Skeletal muscle tissue (tissue), 4 donors: ENCODE results near the gene MRPS10. TPM values are rescaled to one million over a fixed set of nuclear protein-coding genes. Genes with fewer than 3 reads are reported as not detected.

Experiments
- H3K27ac ChIP-seq: one replicate; pipeline ENCODE4 v1.7.0; 2013; ENCODE audit warnings: mild to moderate bottlenecking, low read depth, low read length, inconsistent platforms
- H3K27me3 ChIP-seq, 3 donors: one replicate each; pipeline ENCODE4 v1.7.0; 2013; ENCODE audit warnings: low read length in 3 of 3; ENCODE audit not compliant: control insufficient read depth in 3 of 3, insufficient read depth in 3 of 3
- H3K36me3 ChIP-seq, 3 donors: one replicate each; pipeline ENCODE4 v1.7.0; 2013; ENCODE audit warnings: low read length in 3 of 3; ENCODE audit not compliant: control insufficient read depth in 3 of 3, insufficient read depth in 3 of 3
- H3K4me1 ChIP-seq, 3 donors: one replicate each; pipeline ENCODE4 v1.7.0; 2013; ENCODE audit warnings: low read length in 3 of 3, mild to moderate bottlenecking in 3 of 3; ENCODE audit not compliant: control insufficient read depth in 3 of 3, insufficient read depth in 3 of 3
- H3K4me3 ChIP-seq, 3 donors: one replicate each; pipeline ENCODE4 v1.7.0; 2013; ENCODE audit warnings: low read length in 3 of 3
- H3K9ac ChIP-seq, 3 donors: one replicate each; pipeline ENCODE4 v1.7.0; 2013; ENCODE audit warnings: low read length in 3 of 3, mild to moderate bottlenecking in 3 of 3, moderate library complexity in 2 of 3, low read depth in 1 of 3
- H3K9me3 ChIP-seq, 3 donors: one replicate each; pipeline ENCODE4 v1.7.0; 2013; ENCODE audit warnings: low read length in 3 of 3; ENCODE audit not compliant: control insufficient read depth in 3 of 3
- total RNA-seq: library from RNA; depleted of rRNA; stranded (reverse); fragments of >200 nt; gene quantifications from one replicate; pipeline ENCODE4 v1.2.3, GENCODE V29; 2014
- donor health status: Osteomylitis.

The MRPS10 gene
- total RNA-seq, 1 donor from 2014 or later: 45.9 TPM

DNA sequence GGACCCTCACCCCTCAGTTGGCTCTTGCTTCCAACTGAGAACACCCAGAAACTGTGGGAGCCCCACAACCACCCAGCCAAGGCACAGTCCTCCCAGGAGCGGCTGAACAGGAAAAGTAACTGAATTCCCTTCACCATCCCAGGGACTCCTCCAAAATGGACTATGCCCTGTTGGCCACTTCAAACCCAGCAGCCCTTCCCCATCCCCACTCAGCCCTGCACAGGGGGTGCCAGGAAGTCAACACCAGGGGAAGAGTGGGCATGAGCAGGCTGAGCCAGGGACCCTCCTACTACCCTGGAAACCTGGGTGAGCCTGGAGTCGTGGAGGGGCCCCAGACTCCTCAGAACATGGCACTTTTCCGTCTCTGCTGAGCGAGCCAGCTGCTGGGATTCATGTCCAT is 33.2 kb downstream of the MRPS10 start:
- Histone ChIP-seq H3K27me3 (peaks cover 0 to 3% (median 0%) of the 10 kb centered on the region in 3 donors), H3K4me3 (no peak overlapping the region), H3K4me1 (no peaks in the 10 kb centered on the region), H3K9me3 (no peaks in the 10 kb centered on the region), H3K9ac (no peak overlapping the region), H3K27ac (no peak overlapping the region), H3K36me3 (peaks cover 0 to 15% (median 6%) of the 10 kb centered on the region in 3 donors)

DNA sequence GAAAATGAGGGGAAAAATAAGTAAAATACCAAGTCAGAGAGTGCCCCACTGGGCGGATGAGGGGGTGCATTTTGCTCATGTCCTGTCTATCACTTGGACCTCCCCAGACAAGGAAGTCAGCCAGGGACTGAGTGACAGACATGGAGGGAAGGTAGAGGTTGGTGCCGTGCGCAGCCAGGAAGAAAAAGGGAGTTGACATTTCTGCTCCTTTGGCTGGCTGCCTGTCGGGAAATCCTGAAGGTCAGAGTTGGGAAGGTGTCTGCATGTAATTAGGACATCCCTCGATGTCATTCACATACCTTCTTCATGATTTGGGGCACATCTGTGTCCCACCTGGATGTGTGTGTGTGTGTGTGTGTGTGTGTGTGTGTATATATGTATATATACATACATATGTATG is 35.6 kb downstream of the MRPS10 start:
- H3K27ac ChIP-seq: no peak overlapping the region
- no peak overlapping the region for H3K9ac ChIP-seq

DNA sequence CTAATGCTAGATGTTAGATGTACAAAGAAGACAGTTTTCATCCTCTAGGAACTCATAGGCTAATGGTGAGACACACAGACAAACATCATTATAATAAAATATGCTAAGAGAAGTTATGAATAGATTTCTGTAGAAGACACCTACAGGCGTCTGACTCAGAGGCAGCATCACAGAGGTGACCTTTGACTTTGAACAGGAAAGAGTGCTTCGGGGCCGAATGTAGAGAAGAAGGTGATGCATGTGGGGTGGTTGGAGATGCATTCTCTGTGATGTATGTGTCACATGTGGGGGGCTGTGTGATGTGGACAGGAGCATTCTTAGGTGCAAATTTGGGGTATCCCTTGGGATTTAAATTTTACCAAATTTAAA is 37.7 kb downstream of the MRPS10 start:
- H3K27ac ChIP-seq: no peak overlapping the region
- no peak overlapping the region for H3K4me3 ChIP-seq
- H3K27me3 ChIP-seq: peaks cover 8 to 22% (median 8%) of the 10 kb centered on the region in 3 donors
- no peaks in the 10 kb centered on the region for H3K4me1 ChIP-seq
- H3K9me3 ChIP-seq: no peaks in the 10 kb centered on the region
- H3K36me3 ChIP-seq: peaks cover 0 to 3% (median 2%) of the 10 kb centered on the region in 3 donors
- H3K9ac ChIP-seq: no peak overlapping the region

More for the DNA sequence above, 35.6 kb downstream of the MRPS10 start:
- H3K4me3 ChIP-seq: no peak overlapping the region
- peaks cover 0 to 10% (median 4%) of the 10 kb centered on the region in 3 donors for H3K36me3 ChIP-seq
- no peaks in the 10 kb centered on the region for H3K4me1 ChIP-seq
- peaks cover 8 to 22% (median 8%) of the 10 kb centered on the region in 3 donors for H3K27me3 ChIP-seq
- no peaks in the 10 kb centered on the region for H3K9me3 ChIP-seq

DNA sequence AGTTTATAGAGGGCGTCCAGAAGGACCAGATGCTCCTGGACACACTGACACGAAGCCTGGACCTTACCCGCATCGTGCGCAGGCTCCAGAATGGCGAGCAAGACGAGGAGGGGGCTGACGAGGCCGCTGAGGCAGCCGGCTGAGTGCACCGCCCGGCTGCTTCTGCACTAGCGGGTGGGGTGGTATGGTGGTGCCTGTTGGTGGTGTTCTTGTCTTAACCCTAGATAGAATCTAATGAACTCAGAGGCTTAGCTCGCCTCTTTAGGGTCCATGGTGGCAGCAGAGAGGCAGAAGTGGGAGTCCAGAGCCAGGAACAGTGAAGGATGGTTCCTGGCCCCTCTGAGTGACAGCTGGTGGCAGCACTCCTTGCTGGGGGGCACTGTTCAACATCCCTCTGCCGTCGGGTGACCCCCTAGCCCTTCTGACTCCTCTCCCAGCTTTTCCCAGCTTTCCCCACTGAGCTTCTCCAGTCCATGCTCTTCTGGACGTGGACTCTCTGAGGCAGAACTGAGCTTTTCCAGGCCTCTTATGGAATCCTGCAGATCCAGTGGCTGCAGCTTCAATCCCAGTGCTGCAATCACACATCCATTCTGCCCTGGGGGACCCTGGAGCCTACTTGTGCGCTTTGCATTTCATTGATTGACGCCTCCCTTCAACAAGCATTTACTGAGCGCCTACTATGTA is 38.3 kb downstream of the MRPS10 start:
- H3K27ac ChIP-seq: no peak overlapping the region
- H3K9me3 ChIP-seq: no peaks in the 10 kb centered on the region
- H3K27me3 ChIP-seq: peaks cover 8 to 22% (median 8%) of the 10 kb centered on the region in 3 donors
- H3K4me1 ChIP-seq: no peaks in the 10 kb centered on the region
- H3K9ac ChIP-seq: no peak overlapping the region
- H3K4me3 ChIP-seq: no peak overlapping the region
- no peaks in the 10 kb centered on the region for H3K36me3 ChIP-seq

DNA sequence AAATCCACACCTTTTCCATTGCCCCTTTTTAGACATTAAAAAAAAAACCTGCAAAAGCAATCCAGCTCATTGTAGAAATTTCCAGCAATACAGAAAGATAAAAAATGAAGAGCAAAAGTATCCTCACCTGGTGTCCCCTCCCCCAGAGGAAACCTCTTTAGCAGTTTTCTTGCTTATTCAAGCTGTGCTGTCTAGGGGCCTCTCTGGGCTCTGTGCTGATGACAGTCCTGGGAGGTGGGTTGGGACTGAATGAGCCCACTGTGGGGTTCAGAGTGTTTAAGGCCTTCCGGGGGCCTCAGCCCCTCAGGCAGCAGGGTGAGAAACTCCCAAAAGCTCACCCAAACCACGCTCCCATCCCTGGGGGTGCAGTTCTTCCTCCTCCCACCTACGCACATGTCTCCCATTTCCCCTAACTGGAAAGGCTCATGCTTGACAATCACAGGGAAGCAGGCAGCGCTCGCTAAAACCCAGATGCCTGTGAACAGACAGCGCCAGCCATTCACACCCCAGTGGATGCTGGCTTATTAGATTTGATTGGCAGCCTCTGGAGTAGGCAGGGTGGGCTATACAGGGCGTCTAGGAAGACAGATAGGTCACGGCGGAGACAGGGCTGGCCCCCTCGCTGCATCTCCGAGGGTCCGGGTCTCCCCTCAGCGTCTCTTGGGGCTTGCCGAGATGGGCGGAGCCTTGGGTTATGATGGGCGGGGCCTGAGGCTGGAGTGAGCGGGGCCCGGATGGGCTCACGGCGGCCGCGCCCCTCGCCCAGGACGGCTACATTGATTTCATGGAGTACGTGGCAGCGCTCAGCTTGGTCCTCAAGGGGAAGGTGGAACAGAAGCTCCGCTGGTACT is 39.9 kb downstream of the MRPS10 start:
- peaks cover 8 to 22% (median 8%) of the 10 kb centered on the region in 3 donors for H3K27me3 ChIP-seq
- no peak overlapping the region for H3K9ac ChIP-seq
- H3K27ac ChIP-seq: no peak overlapping the region
- no peaks in the 10 kb centered on the region for H3K9me3 ChIP-seq
- H3K4me3 ChIP-seq: no peak overlapping the region
- no peaks in the 10 kb centered on the region for H3K36me3 ChIP-seq
- H3K4me1 ChIP-seq: no peaks in the 10 kb centered on the region

DNA sequence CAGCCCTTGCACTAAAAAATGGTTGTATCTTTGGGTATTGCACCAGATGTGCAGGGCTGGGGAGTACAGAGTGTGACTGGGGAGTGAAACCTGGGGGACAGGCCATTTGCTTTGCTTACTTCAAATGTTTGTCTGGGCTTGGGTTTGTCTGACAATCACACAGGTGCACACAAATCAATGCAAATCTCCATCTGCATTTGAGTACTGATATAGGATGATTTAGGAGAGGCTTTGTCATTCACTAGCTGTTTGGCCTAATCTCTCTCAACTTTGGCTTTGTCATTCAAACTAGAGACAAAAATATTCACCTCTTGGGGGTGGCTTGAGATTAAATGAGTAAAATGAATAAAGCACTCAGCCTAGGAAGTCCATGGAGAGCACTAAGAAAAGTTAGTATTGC is 40.7 kb downstream of the MRPS10 start:
- H3K27me3 ChIP-seq: peaks cover 8 to 22% (median 8%) of the 10 kb centered on the region in 3 donors
- H3K9ac ChIP-seq: no peak overlapping the region
- H3K36me3 ChIP-seq: no peaks in the 10 kb centered on the region
- H3K4me1 ChIP-seq: no peaks in the 10 kb centered on the region
- no peaks in the 10 kb centered on the region for H3K9me3 ChIP-seq
- H3K4me3 ChIP-seq: no peak overlapping the region
- H3K27ac ChIP-seq: no peak overlapping the region

DNA sequence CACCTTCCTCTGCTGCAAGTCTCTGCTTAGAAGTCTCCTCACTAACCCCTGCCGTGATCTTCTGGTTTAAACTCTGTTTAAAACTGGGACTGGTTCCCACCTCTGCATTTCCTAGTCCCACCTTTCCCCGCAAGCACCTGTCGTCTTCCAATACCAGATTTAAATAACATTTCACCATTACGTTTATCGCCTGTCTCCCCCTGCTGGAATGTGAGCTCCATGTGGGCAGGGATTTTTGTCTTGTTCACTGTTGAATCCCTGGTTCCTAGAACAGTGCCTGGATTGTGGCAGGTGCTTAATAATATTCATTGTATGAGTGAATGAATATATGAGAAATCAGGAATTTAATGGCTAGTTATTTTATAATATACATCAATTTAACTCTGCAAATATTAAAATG is 41.8 kb downstream of the MRPS10 start:
- Histone ChIP-seq H3K9ac (no peak overlapping the region), H3K36me3 (no peaks in the 10 kb centered on the region), H3K9me3 (no peaks in the 10 kb centered on the region), H3K4me1 (no peaks in the 10 kb centered on the region), H3K27ac (no peak overlapping the region), H3K4me3 (no peak overlapping the region), H3K27me3 (peaks cover 8 to 22% (median 8%) of the 10 kb centered on the region in 3 donors)

DNA sequence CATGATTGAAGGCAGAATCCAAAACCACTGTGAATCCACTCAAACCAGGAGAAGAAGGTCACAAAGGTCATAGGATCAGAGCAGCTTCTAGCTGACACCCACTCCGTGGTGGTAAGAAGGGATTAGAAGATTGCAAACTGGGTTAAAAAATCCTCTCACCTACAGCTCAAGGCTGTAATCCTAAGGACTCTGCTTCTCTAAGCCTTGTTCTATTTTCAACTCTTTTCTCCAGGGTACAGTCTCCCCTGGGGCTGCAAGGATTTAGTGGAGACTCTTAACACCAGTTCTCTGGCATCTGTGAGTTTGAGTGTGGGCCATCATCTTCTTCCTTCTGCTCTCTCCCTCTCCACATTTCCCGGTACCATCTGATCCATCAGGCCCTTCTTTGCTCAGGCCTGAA is 44.6 kb downstream of the MRPS10 start, which contains the start of gene GUCA1A:
Gene GUCA1A, plus strand, starts transcription at position 264 of the 400 bp plus-strand sequence. CDS start 250 bp downstream, outside the sequence.
- Histone ChIP-seq H3K27ac (no peak within 1 kb of the TSS), H3K9ac (no peak within 1 kb of the TSS), H3K9me3 (no peaks in the 10 kb centered on the region), H3K36me3 (no peaks in the 10 kb centered on the region), H3K4me3 (no peak within 1 kb of the TSS), H3K27me3 (peaks cover under 1 to 6% (median 3%) of the 10 kb centered on the region in 3 donors), H3K4me1 (no peaks in the 10 kb centered on the region)

DNA sequence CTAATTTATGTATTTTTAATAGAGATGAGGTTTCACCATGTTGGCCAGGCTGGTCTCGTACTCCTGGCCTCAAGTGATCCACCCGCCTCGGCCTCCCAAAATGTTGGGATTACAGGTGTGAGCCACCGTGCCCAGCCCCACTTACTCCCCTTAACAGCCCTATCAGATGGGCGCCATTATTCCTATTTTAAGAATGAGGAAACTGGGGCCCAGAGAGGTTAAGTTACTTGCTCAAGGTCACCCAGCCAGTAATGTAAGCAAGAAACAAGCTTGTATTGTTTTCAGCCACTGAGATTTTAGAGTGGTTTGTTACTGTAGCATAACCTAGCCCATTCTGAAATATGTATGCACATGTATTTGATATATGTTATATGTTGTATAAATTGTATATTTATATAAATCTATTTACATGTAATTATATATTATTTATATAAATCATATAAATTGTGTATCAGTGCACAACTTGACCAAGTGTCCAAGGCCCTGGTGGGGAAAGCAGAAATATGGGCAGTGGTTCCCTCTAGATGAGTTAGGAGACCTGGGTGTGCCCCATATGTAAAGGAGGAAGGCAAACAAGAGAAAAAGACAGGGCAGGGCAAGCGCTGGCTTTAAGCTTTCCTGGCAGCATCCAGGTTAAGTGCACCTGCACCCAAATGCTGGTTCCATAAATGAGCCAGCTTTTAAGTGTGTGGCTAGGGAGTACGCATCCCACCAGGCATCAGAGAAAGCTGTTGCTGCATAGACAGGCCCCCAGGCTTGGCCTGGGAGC is 45.7 kb downstream of the MRPS10 start:
- no peak overlapping the region for H3K4me3 ChIP-seq
- no peaks in the 10 kb centered on the region for H3K9me3 ChIP-seq
- H3K9ac ChIP-seq: no peak overlapping the region
- no peaks in the 10 kb centered on the region for H3K27me3 ChIP-seq
- no peaks in the 10 kb centered on the region for H3K4me1 ChIP-seq
- no peak overlapping the region for H3K27ac ChIP-seq
- no peaks in the 10 kb centered on the region for H3K36me3 ChIP-seq
